PC-9 (cell line): ENCODE measurements around the gene GLCE.

Experiments used
- CTCF ChIP-seq: fragments of 200-600 bp; sonication (generic); conservative IDR thresholded peaks from 2 replicates; pipeline ENCODE4 v1.6.1; 2017; ENCODE audit warnings: mixed run types, antibody characterized with exemption, mild to moderate bottlenecking, moderate library complexity
- EZH2 ChIP-seq: fragments of 200-600 bp; sonication (generic); IDR thresholded peaks from 2 replicates; pipeline ENCODE4 v1.8.0; 2017; ENCODE audit warnings: antibody characterized with exemption, low read depth

GRCh38 chr15:69158201-69158842 lies 2.1 kb upstream of the GLCE start:
- TF ChIP-seq CTCF (no peak), EZH2 (no peak)
